ENCODE data around the gene ATAD1.

The ATAD1 gene

GRCh38 chr10:87799860-87800259, 18.2 kb downstream of the ATAD1 start:
- no peak for DNase-seq

- DNase-seq, result no peak
These were observed 19.9 kb downstream of the ATAD1 start for GRCh38 chr10:87798082-87798481.

- no peak for DNase-seq
These were observed 23.7 kb downstream of the ATAD1 start for GRCh38 chr10:87794285-87794684.

- DNase-seq, result no peak
These were observed 27.8 kb downstream of the ATAD1 start for GRCh38 chr10:87790185-87790584.

- DNase-seq, result no peak
These were observed 31.6 kb downstream of the ATAD1 start for GRCh38 chr10:87786421-87786820.

- DNase-seq, result no peak
These were observed 35.3 kb downstream of the ATAD1 start for GRCh38 chr10:87782721-87783120.

- no peak for DNase-seq
These were observed 36.5 kb downstream of the ATAD1 start for GRCh38 chr10:87781545-87781944.

GRCh38 chr10:87776328-87776727, 41.7 kb downstream of the ATAD1 start:
- no peak for DNase-seq

- DNase-seq, result no peak
These were observed 42.3 kb downstream of the ATAD1 start for GRCh38 chr10:87775766-87776165.

GRCh38 chr10:87771871-87772500, 46.0 kb downstream of the ATAD1 start:
- peak; percentile 1 for DNase-seq

- no peak for DNase-seq
These were observed 50.8 kb downstream of the ATAD1 start for GRCh38 chr10:87767253-87767652.

GRCh38 chr10:87765666-87766376, 52.2 kb downstream of the ATAD1 start:
- no peak for DNase-seq

- DNase-seq, result no peak
These were observed 53.7 kb downstream of the ATAD1 start for GRCh38 chr10:87764072-87764934.

GRCh38 chr10:87763086-87763861, 54.8 kb downstream of the ATAD1 start:
- DNase-seq, result no peak

GRCh38 chr10:87761892-87762291, 56.1 kb downstream of the ATAD1 start:
- no peak for DNase-seq

- DNase-seq, result no peak
These were observed 56.9 kb downstream of the ATAD1 start for GRCh38 chr10:87761153-87761552.

- DNase-seq, result no peak
These were observed 57.7 kb downstream of the ATAD1 start for GRCh38 chr10:87760195-87760905.

- no peak for DNase-seq
These were observed 58.5 kb downstream of the ATAD1 start for GRCh38 chr10:87759551-87759950.

- DNase-seq, result no peak
These were observed 60.3 kb downstream of the ATAD1 start for GRCh38 chr10:87757685-87758084.

GRCh38 chr10:87753995-87754866, 63.8 kb downstream of the ATAD1 start:
- no peak for DNase-seq

GRCh38 chr10:87752566-87752965, 65.5 kb downstream of the ATAD1 start:
- DNase-seq, result no peak

Data from NCI-H2227 treated with DMSO at 0.1 percent for 48 hours (cell line).